Thyroid gland (tissue), 4 donors: ENCODE measurements around the gene UBE2I. TPM values are rescaled to one million over a fixed set of nuclear protein-coding genes. Genes with fewer than 3 reads are reported as not detected.

Source experiments
- DNase-seq, 2 donors: peaks; one replicate each; pipeline ENCODE4 v3.0.0-alpha.2; 2019
- H3K27ac ChIP-seq, 3 donors: fragments of 200-600 bp; sonication (generic); 1 replicate in 2 of 3; 2 replicates in 1 of 3; pipeline ENCODE4 v1.5.1; 2016 to 2019; ENCODE audit warnings: mild to moderate bottlenecking in 1 of 3, moderate library complexity in 1 of 3
- H3K27me3 ChIP-seq: fragments of 200-600 bp; sonication (generic); one replicate; pipeline ENCODE4 v1.5.1; 2019
- H3K36me3 ChIP-seq, 2 donors: fragments of 200-600 bp; sonication (generic); one replicate each; pipeline ENCODE4 v1.5.1; 2016 to 2019
- H3K4me1 ChIP-seq, 2 donors: fragments of 200-600 bp; sonication (generic); one replicate each; pipeline ENCODE4 v1.5.1; 2017 to 2019
- H3K4me3 ChIP-seq, 3 donors: fragments of 200-600 bp; sonication (generic); replicated peaks in 1 of 3; 1 replicate in 2 of 3; 2 replicates in 1 of 3; pipeline ENCODE4 v1.5.1; 2016; ENCODE audit warnings: mild to moderate bottlenecking in 1 of 3
- H3K9me3 ChIP-seq: fragments of 200-600 bp; sonication (generic); one replicate; pipeline ENCODE4 v1.5.1; 2017
- POLR2A ChIP-seq, 2 donors: fragments of 450-650 bp; IDR thresholded peaks; one replicate each; pipeline ENCODE4 v1.6.1; 2017; ENCODE audit warnings: antibody characterized with exemption in 2 of 2, mild to moderate bottlenecking in 2 of 2, moderate library complexity in 1 of 2
- WGBS, 2 donors: methylation state at CpG; one replicate each; pipeline ENCODE4 v1.1.5; 2017; 5-methylcytosine and 5-hydroxymethylcytosine counted together
- intact Hi-C: fragments of 100-400 bp; cut with DNase I; formaldehyde crosslinking; loops from one replicate; pipeline ENCODE4 v1.15.1; 2023
- total RNA-seq, 4 donors: library from RNA; depleted of rRNA; stranded (reverse); fragments of >200 nt; gene quantifications; one replicate each; pipeline ENCODE4 v1.2.3, GENCODE V29; 2016
- TF ChIP-seq, protein P1 (sequence below), 6 experiments: fragments of 200-600 bp in 3 of 6; fragments of 450-650 bp in 3 of 6; sonication (generic) in 3 of 6; IDR thresholded peaks; one replicate each; pipeline ENCODE4 v1.5.1; 2016 to 2019; ENCODE audit warnings: antibody characterized with exemption in 6 of 6, mild to moderate bottlenecking in 2 of 6, inconsistent platforms in 1 of 6, moderate library complexity in 1 of 6

Gene UBE2I
- total RNA-seq, 4 donors from 2014 or later, result 43.4 to 107 (median 79.6) TPM

DNA sequence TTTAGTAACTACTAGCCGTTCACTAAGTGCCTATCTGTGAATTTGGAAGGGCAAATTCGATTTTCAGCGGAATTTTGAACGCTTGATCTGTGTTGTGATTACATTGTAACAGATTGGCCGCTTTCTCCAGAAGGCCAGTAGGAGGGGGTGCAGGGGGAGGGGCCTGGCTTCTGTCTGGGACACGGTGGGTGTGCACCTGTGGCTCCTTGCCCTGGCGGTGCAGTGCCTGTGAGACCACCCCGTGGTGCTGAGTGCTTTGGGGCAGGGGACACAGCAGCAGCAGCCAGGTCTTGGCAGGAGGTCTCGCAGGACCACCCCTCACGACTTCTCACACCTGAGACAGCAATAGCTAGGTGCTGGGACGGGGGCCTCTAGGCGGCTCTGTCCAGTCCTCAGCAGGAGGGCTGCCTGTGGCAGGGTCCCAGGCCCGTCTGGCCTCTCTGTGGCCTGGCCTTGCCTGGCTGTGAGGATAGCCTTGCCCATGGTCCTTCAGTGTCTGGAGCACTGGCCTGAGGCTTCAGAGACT is 1.8 kb downstream of the UBE2I start:
- TF ChIP-seq, protein P1, sequence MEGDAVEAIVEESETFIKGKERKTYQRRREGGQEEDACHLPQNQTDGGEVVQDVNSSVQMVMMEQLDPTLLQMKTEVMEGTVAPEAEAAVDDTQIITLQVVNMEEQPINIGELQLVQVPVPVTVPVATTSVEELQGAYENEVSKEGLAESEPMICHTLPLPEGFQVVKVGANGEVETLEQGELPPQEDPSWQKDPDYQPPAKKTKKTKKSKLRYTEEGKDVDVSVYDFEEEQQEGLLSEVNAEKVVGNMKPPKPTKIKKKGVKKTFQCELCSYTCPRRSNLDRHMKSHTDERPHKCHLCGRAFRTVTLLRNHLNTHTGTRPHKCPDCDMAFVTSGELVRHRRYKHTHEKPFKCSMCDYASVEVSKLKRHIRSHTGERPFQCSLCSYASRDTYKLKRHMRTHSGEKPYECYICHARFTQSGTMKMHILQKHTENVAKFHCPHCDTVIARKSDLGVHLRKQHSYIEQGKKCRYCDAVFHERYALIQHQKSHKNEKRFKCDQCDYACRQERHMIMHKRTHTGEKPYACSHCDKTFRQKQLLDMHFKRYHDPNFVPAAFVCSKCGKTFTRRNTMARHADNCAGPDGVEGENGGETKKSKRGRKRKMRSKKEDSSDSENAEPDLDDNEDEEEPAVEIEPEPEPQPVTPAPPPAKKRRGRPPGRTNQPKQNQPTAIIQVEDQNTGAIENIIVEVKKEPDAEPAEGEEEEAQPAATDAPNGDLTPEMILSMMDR (IDR thresholded peaks at IDR 0.05), result no peak
- no peak for TF ChIP-seq POLR2A (IDR thresholded peaks at IDR 0.05)
- WGBS, 2 donors, result 2 to 14% methylated on average over 8 to 9 of the region's 13 CpGs
- no peaks in the 10 kb centered on the region for H3K9me3 ChIP-seq
- H3K4me3 ChIP-seq, result peak overlapping the region in 1 of 3 donors; percentile 79
- no peak overlapping the region for H3K27ac ChIP-seq
- H3K36me3 ChIP-seq, result peaks cover 24 to 26% of the 10 kb centered on the region in 2 donors
- peaks cover 18 to 21% of the 10 kb centered on the region in 2 donors for H3K4me1 ChIP-seq
- H3K27me3 ChIP-seq, result no peaks in the 10 kb centered on the region
- intact Hi-C loops, result loop anchor here (5.0 kb wide), 1 partner anchor 41 kb away; the partner anchor contains the start of genes GNPTG and TSR3
- peak in 1 of 2 donors; percentile 31 for DNase-seq

DNA sequence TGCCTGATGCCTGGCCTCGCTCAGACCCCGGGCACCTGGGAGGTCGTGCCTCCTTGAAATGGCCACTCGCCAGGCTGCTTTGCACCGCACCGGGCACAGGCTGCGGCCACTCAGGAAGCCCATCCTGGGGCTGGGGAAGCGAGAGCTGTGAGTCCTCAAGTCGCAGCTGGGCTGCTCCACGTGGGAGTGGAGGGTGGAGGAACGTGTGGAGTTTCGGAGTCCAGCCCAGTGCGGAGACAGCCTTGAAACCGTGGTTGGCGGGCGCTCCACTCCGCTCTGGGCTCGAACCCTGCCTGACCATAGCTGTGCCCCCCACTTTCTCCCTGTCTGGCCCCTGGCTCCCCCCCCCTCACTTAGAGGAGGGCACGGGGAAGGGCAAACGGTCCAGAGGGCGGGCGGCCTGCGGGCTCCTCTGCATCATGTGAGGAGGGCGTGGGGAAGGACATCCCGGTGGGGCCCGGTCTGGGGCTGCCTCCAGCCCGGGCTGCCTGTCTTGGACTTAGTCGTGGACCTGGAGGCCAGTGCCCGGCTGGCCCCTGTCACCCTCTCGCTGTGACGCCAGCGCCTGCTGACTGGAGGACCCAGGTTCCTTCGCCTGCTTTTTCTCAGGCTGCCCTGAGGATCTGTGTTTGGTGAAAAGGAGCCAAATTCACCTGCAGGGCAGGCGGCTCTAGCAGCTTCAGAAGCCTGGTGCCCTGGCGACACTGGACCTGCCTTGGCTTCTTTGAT is 2.5 kb downstream of the UBE2I start:
- H3K4me3 ChIP-seq, result peak overlapping the region in 1 of 3 donors; percentile 79
- WGBS, 2 donors, result 20 to 24% methylated on average over 9 to 10 of the region's 35 CpGs

DNA sequence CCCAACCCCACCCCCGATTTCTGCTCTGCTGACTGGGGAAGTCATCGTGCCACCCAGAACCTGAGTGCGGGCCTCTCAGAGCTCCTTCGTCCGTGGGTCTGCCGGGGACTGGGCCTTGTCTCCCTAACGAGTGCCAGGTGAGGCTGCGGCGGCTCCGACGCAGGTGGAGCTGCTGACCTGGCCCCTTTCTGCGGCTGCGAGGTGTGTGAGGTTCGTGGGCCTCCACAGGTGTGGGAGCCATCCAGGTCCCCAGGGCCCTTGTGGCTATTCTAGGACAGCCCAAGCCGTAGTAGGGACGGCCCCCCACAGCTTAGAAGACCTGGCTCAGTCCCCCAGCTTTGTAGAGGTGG is 3.0 kb downstream of the UBE2I start:
- H3K27ac ChIP-seq, result no peak overlapping the region
- intact Hi-C loops, result loop anchor here (5.0 kb wide), 1 partner anchor 40 kb away; the partner anchor contains the start of genes GNPTG and TSR3
- H3K27me3 ChIP-seq, result no peaks in the 10 kb centered on the region
- no peaks in the 10 kb centered on the region for H3K9me3 ChIP-seq
- peaks cover 18 to 21% of the 10 kb centered on the region in 2 donors for H3K4me1 ChIP-seq
- TF ChIP-seq POLR2A (IDR thresholded peaks at IDR 0.05), result no peak
- TF ChIP-seq, protein P1 (IDR thresholded peaks at IDR 0.05), result no peak
- DNase-seq, result no peak
- H3K4me3 ChIP-seq, result no peak overlapping the region
- WGBS, 2 donors, result 76 to 80% methylated on average over 10 to 11 of the region's 16 CpGs
- peaks cover 35 to 38% of the 10 kb centered on the region in 2 donors for H3K36me3 ChIP-seq

More for the DNA sequence above, 2.5 kb downstream of the UBE2I start:
- TF ChIP-seq POLR2A (IDR thresholded peaks at IDR 0.05), result no peak
- TF ChIP-seq, protein P1 (IDR thresholded peaks at IDR 0.05), result no peak
- peaks cover 18 to 21% of the 10 kb centered on the region in 2 donors for H3K4me1 ChIP-seq
- H3K27me3 ChIP-seq, result no peaks in the 10 kb centered on the region
- no peak overlapping the region for H3K27ac ChIP-seq
- no peaks in the 10 kb centered on the region for H3K9me3 ChIP-seq
- intact Hi-C loops, result loop anchor here (5.0 kb wide), 1 partner anchor 40 kb away; the partner anchor contains the start of genes GNPTG and TSR3
- no peak for DNase-seq
- H3K36me3 ChIP-seq, result peaks cover 30 to 32% of the 10 kb centered on the region in 2 donors

DNA sequence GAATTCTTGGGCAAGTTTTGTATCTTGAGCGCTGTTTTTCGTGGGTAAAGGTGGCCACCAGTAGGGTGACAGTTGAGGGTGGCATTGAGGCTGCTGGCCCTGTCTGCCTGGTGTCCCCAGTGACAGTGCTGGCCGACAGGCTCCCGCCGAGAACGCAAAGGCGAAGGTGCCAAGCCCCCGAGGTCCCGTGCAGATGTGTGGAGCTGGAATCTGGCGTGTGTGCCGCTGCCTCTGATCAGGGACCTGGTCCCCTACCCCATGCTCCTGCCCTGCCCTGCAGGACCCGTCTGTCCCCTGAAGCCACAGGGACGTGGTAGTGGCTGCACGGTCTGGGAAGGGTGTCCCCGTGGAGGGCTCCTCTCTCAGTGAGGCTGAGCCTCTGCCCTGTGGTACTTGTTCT is 3.5 kb downstream of the UBE2I start:
- no peaks in the 10 kb centered on the region for H3K9me3 ChIP-seq
- no peak overlapping the region for H3K4me3 ChIP-seq
- H3K36me3 ChIP-seq, result peaks cover 40 to 42% of the 10 kb centered on the region in 2 donors
- DNase-seq, result no peak
- intact Hi-C loops, result loop anchor here (5.0 kb wide), 1 partner anchor 39 kb away; the partner anchor contains the start of genes GNPTG and TSR3
- TF ChIP-seq, protein P1 (IDR thresholded peaks at IDR 0.05), result no peak
- TF ChIP-seq POLR2A (IDR thresholded peaks at IDR 0.05), result no peak
- no peaks in the 10 kb centered on the region for H3K27me3 ChIP-seq
- WGBS, 2 donors, result 88 to 100% methylated on average over 3 to 15 of the region's 15 CpGs
- H3K4me1 ChIP-seq, result peaks cover 18 to 21% of the 10 kb centered on the region in 2 donors
- H3K27ac ChIP-seq, result no peak overlapping the region
